Endothelial cell (in vitro differentiated cells): ENCODE measurements around the gene MRPL28. TPM values are rescaled to one million over a fixed set of nuclear protein-coding genes. Genes with fewer than 3 reads are reported as not detected.
"Not testable (repeated sequence)": the region's sequence is repeated elsewhere in the genome, so short reads cannot be mapped to it uniquely, and the experiment has no call there.

Experiments used
- DNase-seq: peaks from one replicate; pipeline ENCODE4 v3.0.0; 2021; ENCODE audit warnings: low spot score
- H3K27ac Mint-ChIP-seq: one replicate; pipeline ENCODE4 v1.8.0; 2021; ENCODE audit warnings: mixed read lengths, inconsistent platforms; ENCODE audit not compliant: unreplicated experiment
- H3K27me3 Mint-ChIP-seq: one replicate; pipeline ENCODE4 v1.8.0; 2021; ENCODE audit warnings: mild to moderate bottlenecking, moderate library complexity, mixed read lengths, inconsistent platforms; ENCODE audit not compliant: unreplicated experiment
- H3K36me3 Mint-ChIP-seq: one replicate; pipeline ENCODE4 v1.8.0; 2021; ENCODE audit warnings: mild to moderate bottlenecking, low read depth, mixed read lengths, inconsistent platforms; ENCODE audit not compliant: unreplicated experiment
- H3K4me1 Mint-ChIP-seq: one replicate; pipeline ENCODE4 v1.8.0; 2021; ENCODE audit warnings: mild to moderate bottlenecking, mixed read lengths, inconsistent platforms; ENCODE audit not compliant: unreplicated experiment
- H3K4me3 Mint-ChIP-seq: one replicate; pipeline ENCODE4 v1.8.0; 2021; ENCODE audit warnings: mild to moderate bottlenecking, mixed read lengths, inconsistent platforms; ENCODE audit not compliant: unreplicated experiment
- H3K9me3 Mint-ChIP-seq: one replicate; pipeline ENCODE4 v1.8.0; 2021; ENCODE audit warnings: mixed read lengths, inconsistent platforms; ENCODE audit not compliant: unreplicated experiment
- total RNA-seq: library from RNA; stranded (reverse); fragmentation: NEBNext Ultra II Directional; extraction: Animal tissue kit (Norgen Biotek cat#: 25700); gene quantifications from one replicate; pipeline ENCODE4 v1.2.1, GENCODE V29; 2021; ENCODE audit not compliant: unreplicated experiment
- TF ChIP-seq, protein P1 (sequence below): fragments of 200-600 bp; sonication (generic); IDR thresholded peaks from one replicate; pipeline ENCODE4 v1.5.0; 2021; ENCODE audit warnings: antibody characterized with exemption; ENCODE audit not compliant: unreplicated experiment

Gene MRPL28
- total RNA-seq, 1 donor from 2014 or later = 70.8 TPM

- H3K4me3 Mint-ChIP-seq = no peak overlapping the region
- no peak overlapping the region for H3K27ac Mint-ChIP-seq
- TF ChIP-seq, protein P1, sequence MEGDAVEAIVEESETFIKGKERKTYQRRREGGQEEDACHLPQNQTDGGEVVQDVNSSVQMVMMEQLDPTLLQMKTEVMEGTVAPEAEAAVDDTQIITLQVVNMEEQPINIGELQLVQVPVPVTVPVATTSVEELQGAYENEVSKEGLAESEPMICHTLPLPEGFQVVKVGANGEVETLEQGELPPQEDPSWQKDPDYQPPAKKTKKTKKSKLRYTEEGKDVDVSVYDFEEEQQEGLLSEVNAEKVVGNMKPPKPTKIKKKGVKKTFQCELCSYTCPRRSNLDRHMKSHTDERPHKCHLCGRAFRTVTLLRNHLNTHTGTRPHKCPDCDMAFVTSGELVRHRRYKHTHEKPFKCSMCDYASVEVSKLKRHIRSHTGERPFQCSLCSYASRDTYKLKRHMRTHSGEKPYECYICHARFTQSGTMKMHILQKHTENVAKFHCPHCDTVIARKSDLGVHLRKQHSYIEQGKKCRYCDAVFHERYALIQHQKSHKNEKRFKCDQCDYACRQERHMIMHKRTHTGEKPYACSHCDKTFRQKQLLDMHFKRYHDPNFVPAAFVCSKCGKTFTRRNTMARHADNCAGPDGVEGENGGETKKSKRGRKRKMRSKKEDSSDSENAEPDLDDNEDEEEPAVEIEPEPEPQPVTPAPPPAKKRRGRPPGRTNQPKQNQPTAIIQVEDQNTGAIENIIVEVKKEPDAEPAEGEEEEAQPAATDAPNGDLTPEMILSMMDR = no peak
- H3K27me3 Mint-ChIP-seq = peaks cover 3% of the 10 kb centered on the region
- peaks cover 4% of the 10 kb centered on the region for H3K36me3 Mint-ChIP-seq
- H3K4me1 Mint-ChIP-seq = no peaks in the 10 kb centered on the region
- H3K9me3 Mint-ChIP-seq = no peaks in the 10 kb centered on the region
- DNase-seq = no peak
Measured at GRCh38 chr16:363766-364490, 6.4 kb downstream of the MRPL28 start.

DNA sequence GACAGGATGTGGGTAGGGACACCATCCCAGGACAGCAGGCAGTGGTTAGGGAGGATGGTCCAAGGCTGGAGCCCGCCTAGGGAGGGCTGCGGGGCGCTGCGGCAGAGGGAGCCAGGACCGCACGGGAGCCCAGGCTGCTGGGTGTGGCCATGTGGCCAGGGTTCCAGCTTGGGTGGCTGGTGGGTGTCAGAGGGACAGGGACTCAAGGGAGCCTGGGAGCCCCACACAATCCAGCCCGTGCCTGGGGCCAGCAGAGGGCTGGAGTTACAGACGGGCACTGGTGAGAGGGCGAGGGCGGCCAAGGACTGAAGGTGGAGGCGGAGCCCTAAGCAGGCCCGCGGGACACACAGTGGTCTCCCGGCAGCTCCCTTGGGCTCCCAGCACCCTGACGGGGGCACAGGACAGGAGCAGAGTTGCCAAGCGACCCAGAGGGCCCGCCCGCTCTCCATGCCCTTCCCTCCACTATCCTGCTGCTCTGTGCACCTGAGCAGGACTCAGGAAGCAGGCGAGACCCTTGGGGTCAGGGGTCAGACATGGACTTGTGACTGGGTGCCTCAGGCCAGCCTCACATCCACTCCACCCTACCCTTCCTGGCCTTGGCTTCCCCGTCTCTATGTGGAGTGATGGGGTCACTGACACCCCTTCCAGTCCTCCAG is 7.1 kb downstream of the MRPL28 start:
- H3K4me1 Mint-ChIP-seq = no peaks in the 10 kb centered on the region
- H3K36me3 Mint-ChIP-seq = peaks cover 4% of the 10 kb centered on the region
- DNase-seq = no peak
- H3K27me3 Mint-ChIP-seq = peaks cover 3% of the 10 kb centered on the region
- no peaks in the 10 kb centered on the region for H3K9me3 Mint-ChIP-seq
- TF ChIP-seq, protein P1 = no peak
- H3K4me3 Mint-ChIP-seq = no peak overlapping the region
- H3K27ac Mint-ChIP-seq = no peak overlapping the region

GRCh38 chr16:362702-362999 is 7.7 kb downstream of the MRPL28 start:
- not testable (repeated sequence) for H3K27me3 Mint-ChIP-seq, H3K4me1 Mint-ChIP-seq, H3K36me3 Mint-ChIP-seq, H3K9me3 Mint-ChIP-seq, DNase-seq, H3K4me3 Mint-ChIP-seq, H3K27ac Mint-ChIP-seq

DNA sequence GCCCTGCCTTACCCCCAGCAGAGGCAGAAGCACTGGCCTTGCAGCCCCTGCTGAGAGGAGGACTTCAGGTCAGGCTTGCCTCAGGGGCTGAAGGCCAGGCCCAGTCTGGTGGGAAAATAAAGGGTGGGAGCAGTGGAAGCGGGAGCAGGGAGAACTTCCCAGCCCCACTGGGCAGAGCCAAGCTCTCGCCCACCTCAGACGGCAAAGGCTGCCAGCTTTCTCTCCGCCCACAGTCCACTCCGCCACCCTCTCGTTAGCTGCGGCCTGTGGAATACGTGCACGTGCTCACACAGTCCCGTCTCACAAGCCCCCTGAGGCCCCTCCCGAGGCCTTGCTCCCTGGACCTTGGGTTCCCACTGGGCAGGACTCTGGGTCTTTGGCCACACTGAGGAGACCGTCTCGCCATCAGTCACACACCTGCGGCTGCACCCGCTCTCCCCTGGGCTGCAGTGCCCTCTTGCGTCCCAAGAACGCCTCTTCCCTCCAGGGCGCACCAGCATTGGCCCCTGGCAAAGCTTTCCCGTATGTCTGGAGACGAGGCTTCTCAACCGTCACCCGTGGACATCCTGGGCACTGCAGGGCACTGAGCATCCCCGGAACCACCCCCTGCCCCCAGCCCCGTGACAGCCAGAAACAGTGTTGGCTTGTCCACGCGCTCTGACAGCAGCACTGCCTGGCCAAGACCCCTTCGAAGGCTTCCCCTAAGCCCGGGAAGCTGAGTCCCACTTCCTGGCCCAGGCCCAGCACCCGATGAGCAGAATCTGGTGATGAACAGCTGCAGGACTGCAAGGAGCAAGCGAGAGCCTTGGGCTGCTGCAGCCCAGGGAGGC is 8.3 kb downstream of the MRPL28 start:
- no peaks in the 10 kb centered on the region for H3K4me1 Mint-ChIP-seq
- H3K27ac Mint-ChIP-seq = no peak overlapping the region
- peak; percentile 74 for DNase-seq
- no peak overlapping the region for H3K4me3 Mint-ChIP-seq
- peaks cover 3% of the 10 kb centered on the region for H3K27me3 Mint-ChIP-seq
- TF ChIP-seq, protein P1 = no peak
- H3K36me3 Mint-ChIP-seq = peaks cover 2% of the 10 kb centered on the region
- no peaks in the 10 kb centered on the region for H3K9me3 Mint-ChIP-seq

DNA sequence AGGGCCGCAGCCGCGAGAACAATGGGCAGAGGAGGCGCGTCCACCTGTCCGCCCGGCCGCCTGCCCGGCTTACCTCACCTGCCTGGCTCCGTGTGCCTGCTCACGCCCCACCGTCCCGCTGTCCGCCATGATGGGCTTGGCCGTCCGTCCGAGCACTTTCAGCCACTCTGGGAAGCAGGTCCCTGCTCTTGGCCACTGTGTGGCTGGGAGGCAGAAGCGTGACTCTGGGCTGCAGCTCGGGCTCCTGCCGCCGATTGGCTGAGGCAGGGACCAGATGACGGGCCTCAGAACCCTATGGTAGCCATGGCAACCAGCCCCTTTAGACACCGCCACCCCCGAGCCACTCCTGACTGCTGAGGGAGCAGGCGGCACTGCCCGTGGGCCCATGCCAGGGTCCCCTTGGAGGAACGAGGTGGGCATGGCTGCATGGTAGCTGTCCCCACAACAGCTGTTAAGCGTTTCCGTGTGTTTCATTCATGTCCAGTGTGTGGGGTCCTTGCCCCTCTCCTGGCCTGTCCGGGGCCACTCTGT is 8.9 kb downstream of the MRPL28 start:
- Mint-ChIP-seq H3K27ac (no peak overlapping the region), H3K9me3 (no peaks in the 10 kb centered on the region), H3K4me3 (no peak overlapping the region), H3K27me3 (peaks cover 4% of the 10 kb centered on the region), H3K36me3 (no peaks in the 10 kb centered on the region), H3K4me1 (no peaks in the 10 kb centered on the region)
- TF ChIP-seq, protein P1 = no peak
- DNase-seq = no peak
